GM23338 (cell line): ENCODE data around the gene ADA. TPM values are rescaled to one million over a fixed set of nuclear protein-coding genes. Genes with fewer than 3 reads are reported as not detected.

Experiments
- ATAC-seq: fragments of 200-7000 bp; cut with Tn5 transposase; 3 replicates; pipeline ENCODE4 v1.9.1; 2020
- DNase-seq: peaks from one replicate; pipeline ENCODE4 v3.0.0-alpha.2; 2015; ENCODE audit warnings: low spot score
- H2AFZ ChIP-seq: fragments of 200-600 bp; sonication (generic); 2 replicates; pipeline ENCODE4 v1.8.0; 2016; ENCODE audit warnings: antibody characterized with exemption, mild to moderate bottlenecking, moderate library complexity
- H3F3A ChIP-seq: fragments of 200-600 bp; sonication (generic); replicated peaks from 2 replicates; pipeline ENCODE4 v1.8.0; 2017; ENCODE audit warnings: antibody characterized with exemption, mixed run types, low read depth
- H3K27ac ChIP-seq: fragments of 200-600 bp; sonication (generic); 2 replicates; pipeline ENCODE4 v1.6.1; 2016; ENCODE audit warnings: low read depth
- H3K27me3 ChIP-seq: fragments of 200-600 bp; sonication (generic); 2 replicates; pipeline ENCODE4 v1.8.0; 2016; ENCODE audit warnings: mild to moderate bottlenecking, mixed run types, moderate library complexity; ENCODE audit not compliant: insufficient read depth
- H3K36me3 ChIP-seq: fragments of 200-600 bp; sonication (generic); 2 replicates; pipeline ENCODE4 v1.8.0; 2016; ENCODE audit warnings: mild to moderate bottlenecking; ENCODE audit not compliant: insufficient read depth
- H3K4me1 ChIP-seq: fragments of 200-600 bp; sonication (generic); 2 replicates; pipeline ENCODE4 v1.8.0; 2016; ENCODE audit warnings: mild to moderate bottlenecking, moderate library complexity; ENCODE audit not compliant: insufficient read depth
- H3K4me2 ChIP-seq: fragments of 200-600 bp; sonication (generic); 2 replicates; pipeline ENCODE4 v1.7.1; 2017; ENCODE audit warnings: mixed run types
- H3K4me3 ChIP-seq: fragments of 200-600 bp; sonication (generic); 2 replicates; pipeline ENCODE4 v1.6.1; 2016; ENCODE audit warnings: mixed run types
- H3K79me2 ChIP-seq: fragments of 200-600 bp; sonication (generic); replicated peaks from 2 replicates; pipeline ENCODE4 v1.8.0; 2017; ENCODE audit warnings: mild to moderate bottlenecking; ENCODE audit not compliant: insufficient read depth
- H3K9me2 ChIP-seq: fragments of 200-600 bp; sonication (generic); 2 replicates; pipeline ENCODE4 v1.8.0; 2017; ENCODE audit not compliant: insufficient read depth
- H4K20me1 ChIP-seq: fragments of 200-600 bp; sonication (generic); replicated peaks from 2 replicates; pipeline ENCODE4 v1.8.0; 2017; ENCODE audit warnings: mild to moderate bottlenecking; ENCODE audit not compliant: insufficient read depth
- H3K27ac Mint-ChIP-seq: 2 replicates; pipeline ENCODE4 v1.8.0; 2020; ENCODE audit warnings: inconsistent platforms, mild to moderate bottlenecking, moderate library complexity, mixed read lengths
- H3K27me3 Mint-ChIP-seq: 3 replicates; pipeline ENCODE4 v1.8.0; 2022; ENCODE audit warnings: low read depth, mild to moderate bottlenecking, moderate library complexity, mixed read lengths, inconsistent platforms; ENCODE audit not compliant: insufficient read depth, poor library complexity
- H3K36me3 Mint-ChIP-seq: 3 replicates; pipeline ENCODE4 v1.8.0; 2021; ENCODE audit warnings: low read depth, mild to moderate bottlenecking, inconsistent platforms, moderate library complexity, mixed read lengths
- H3K4me1 Mint-ChIP-seq: 3 replicates; pipeline ENCODE4 v1.8.0; 2020; ENCODE audit warnings: mild to moderate bottlenecking, inconsistent platforms, mixed read lengths
- H3K4me3 Mint-ChIP-seq: 3 replicates; pipeline ENCODE4 v1.8.0; 2021; ENCODE audit warnings: moderate library complexity, mild to moderate bottlenecking, inconsistent platforms, mixed read lengths
- H3K9me3 Mint-ChIP-seq: 3 replicates; pipeline ENCODE4 v1.8.0; 2020; ENCODE audit warnings: moderate library complexity, mild to moderate bottlenecking, inconsistent platforms, mixed read lengths
- CREB1 ChIP-seq: fragments of 250-450 bp; sonication (Bioruptor Pico); IDR thresholded peaks from 2 replicates; pipeline ENCODE4 v1.5.0; 2020; ENCODE audit warnings: low read depth, mild to moderate bottlenecking, moderate library complexity
- ETS1 ChIP-seq: IDR thresholded peaks from 2 replicates; pipeline ENCODE4 v1.6.1; 2016; ENCODE audit warnings: antibody characterized with exemption
- EZH2 ChIP-seq: fragments of 200-600 bp; sonication (generic); IDR thresholded peaks from one replicate; pipeline ENCODE4 v1.8.0; 2017; ENCODE audit warnings: antibody characterized with exemption, mild to moderate bottlenecking, low read depth; ENCODE audit not compliant: unreplicated experiment
- JUNB ChIP-seq: IDR thresholded peaks from one replicate; pipeline ENCODE4 v1.6.1; 2016; ENCODE audit warnings: antibody characterized with exemption; ENCODE audit not compliant: unreplicated experiment
- NANOG ChIP-seq: IDR thresholded peaks from 2 replicates; pipeline ENCODE4 v1.6.1; 2016; ENCODE audit warnings: antibody characterized with exemption, borderline replicate concordance
- ZNF114 ChIP-seq: fragments of 250-450 bp; sonication (Bioruptor Pico); IDR thresholded peaks from 2 replicates; pipeline ENCODE4 v1.5.0; 2020; ENCODE audit warnings: mild to moderate bottlenecking, moderate library complexity
- ZNF331 ChIP-seq: fragments of 250-450 bp; sonication (Bioruptor Pico); IDR thresholded peaks from 2 replicates; pipeline ENCODE4 v1.5.0; 2020; ENCODE audit warnings: low read depth, mild to moderate bottlenecking, moderate library complexity
- polyA plus RNA-seq: library from polyadenylated mRNA; unstranded; fragments of >200 nt; fragmentation: Nextera tagmentation; extraction: Ambion mirVana; gene quantifications from 2 replicates; pipeline ENCODE4 v1.2.1, GENCODE V29; 2016
- total RNA-seq: library from RNA; depleted of rRNA; stranded (reverse); fragments of >200 nt; shearing (Covaris generic); gene quantifications from 2 replicates; pipeline ENCODE4 v1.2.3, GENCODE V29; 2014
- TF ChIP-seq, protein P1 (sequence below): fragments of 250-450 bp; sonication (Bioruptor Pico); IDR thresholded peaks from 2 replicates; pipeline ENCODE4 v1.5.0; 2020; ENCODE audit warnings: mild to moderate bottlenecking, moderate library complexity

The ADA gene
- total and polyA plus RNA-seq, 2 experiments from 2014 or later, result 15.8 to 16.2 TPM

DNA sequence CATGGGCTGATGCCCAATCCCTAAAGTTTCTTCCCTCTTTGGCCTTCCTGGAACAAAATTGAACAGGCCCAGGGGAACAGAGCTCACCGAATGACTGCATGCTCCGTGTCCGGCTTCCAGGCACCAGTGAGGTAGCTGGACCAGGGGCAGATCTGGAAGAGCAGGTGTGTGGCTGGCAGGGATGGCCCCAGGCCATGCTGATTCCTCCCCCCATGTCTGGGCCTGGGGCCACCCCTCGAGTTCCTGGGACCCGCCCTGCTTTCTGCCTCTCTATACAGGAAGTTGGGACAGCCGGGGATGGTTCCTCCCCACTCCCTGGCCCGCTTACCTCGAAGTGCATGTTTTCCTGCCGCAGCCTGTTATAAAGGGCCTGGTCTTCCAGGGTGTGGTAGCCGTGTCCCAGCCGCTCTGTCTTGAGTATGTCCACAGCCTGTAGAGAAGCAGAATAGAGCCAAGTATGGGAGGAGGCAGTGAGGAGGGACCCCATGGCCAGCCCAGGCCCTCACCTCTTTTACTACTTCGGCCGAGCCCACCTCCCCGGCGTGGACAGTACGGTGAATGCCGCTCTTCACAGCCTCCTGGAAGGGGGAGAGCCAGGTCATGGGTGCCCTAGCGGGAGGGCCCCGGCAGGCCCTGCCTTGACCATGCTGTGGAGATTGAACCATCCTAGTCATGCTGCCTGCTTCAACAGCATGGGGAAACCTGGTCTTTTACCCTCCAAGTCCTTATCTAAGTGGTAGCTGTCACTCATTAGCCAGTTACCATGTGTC is 28.8 kb downstream of the ADA start (continued):
- TF ChIP-seq, protein P1, sequence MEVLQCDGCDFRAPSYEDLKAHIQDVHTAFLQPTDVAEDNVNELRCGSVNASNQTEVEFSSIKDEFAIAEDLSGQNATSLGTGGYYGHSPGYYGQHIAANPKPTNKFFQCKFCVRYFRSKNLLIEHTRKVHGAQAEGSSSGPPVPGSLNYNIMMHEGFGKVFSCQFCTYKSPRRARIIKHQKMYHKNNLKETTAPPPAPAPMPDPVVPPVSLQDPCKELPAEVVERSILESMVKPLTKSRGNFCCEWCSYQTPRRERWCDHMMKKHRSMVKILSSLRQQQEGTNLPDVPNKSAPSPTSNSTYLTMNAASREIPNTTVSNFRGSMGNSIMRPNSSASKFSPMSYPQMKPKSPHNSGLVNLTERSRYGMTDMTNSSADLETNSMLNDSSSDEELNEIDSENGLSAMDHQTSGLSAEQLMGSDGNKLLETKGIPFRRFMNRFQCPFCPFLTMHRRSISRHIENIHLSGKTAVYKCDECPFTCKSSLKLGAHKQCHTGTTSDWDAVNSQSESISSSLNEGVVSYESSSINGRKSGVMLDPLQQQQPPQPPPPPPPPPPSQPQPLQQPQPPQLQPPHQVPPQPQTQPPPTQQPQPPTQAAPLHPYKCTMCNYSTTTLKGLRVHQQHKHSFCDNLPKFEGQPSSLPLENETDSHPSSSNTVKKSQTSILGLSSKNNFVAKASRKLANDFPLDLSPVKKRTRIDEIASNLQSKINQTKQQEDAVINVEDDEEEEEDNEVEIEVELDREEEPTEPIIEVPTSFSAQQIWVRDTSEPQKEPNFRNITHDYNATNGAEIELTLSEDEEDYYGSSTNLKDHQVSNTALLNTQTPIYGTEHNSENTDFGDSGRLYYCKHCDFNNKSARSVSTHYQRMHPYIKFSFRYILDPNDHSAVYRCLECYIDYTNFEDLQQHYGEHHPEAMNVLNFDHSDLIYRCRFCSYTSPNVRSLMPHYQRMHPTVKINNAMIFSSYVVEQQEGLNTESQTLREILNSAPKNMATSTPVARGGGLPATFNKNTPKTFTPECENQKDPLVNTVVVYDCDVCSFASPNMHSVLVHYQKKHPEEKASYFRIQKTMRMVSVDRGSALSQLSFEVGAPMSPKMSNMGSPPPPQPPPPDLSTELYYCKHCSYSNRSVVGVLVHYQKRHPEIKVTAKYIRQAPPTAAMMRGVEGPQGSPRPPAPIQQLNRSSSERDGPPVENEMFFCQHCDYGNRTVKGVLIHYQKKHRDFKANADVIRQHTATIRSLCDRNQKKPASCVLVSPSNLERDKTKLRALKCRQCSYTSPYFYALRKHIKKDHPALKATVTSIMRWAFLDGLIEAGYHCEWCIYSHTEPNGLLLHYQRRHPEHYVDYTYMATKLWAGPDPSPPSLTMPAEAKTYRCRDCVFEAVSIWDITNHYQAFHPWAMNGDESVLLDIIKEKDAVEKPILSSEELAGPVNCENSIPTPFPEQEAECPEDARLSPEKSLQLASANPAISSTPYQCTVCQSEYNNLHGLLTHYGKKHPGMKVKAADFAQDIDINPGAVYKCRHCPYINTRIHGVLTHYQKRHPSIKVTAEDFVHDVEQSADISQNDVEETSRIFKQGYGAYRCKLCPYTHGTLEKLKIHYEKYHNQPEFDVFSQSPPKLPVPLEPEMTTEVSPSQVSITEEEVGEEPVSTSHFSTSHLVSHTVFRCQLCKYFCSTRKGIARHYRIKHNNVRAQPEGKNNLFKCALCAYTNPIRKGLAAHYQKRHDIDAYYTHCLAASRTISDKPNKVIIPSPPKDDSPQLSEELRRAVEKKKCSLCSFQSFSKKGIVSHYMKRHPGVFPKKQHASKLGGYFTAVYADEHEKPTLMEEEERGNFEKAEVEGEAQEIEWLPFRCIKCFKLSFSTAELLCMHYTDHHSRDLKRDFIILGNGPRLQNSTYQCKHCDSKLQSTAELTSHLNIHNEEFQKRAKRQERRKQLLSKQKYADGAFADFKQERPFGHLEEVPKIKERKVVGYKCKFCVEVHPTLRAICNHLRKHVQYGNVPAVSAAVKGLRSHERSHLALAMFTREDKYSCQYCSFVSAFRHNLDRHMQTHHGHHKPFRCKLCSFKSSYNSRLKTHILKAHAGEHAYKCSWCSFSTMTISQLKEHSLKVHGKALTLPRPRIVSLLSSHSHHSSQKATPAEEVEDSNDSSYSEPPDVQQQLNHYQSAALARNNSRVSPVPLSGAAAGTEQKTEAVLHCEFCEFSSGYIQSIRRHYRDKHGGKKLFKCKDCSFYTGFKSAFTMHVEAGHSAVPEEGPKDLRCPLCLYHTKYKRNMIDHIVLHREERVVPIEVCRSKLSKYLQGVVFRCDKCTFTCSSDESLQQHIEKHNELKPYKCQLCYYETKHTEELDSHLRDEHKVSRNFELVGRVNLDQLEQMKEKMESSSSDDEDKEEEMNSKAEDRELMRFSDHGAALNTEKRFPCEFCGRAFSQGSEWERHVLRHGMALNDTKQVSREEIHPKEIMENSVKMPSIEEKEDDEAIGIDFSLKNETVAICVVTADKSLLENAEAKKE (CRISPR knock-in tag), result no peak
- TF ChIP-seq EZH2, result no peak
- no peak for TF ChIP-seq ZNF114 (CRISPR knock-in tag)
- TF ChIP-seq ETS1, result no peak

DNA sequence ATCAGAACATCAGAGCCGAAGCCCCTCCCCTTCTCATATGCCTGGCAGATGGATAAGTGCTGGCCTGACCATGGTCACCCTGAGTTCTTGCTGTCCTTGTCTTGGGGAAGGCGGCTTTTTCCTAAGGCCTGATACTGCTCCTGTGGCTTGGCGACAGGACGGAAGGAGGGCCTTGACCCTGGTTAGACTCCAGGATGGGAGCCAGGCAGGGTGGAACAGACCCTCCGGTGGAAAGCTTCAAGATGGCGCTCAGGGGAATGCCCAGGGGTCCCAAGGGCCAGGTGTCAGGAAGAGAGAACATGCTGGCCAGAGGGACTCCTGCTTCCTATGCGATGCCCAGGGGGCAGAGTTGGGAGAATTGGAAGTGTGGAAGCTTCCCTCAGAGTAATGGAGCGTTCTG is 29.6 kb downstream of the ADA start:
- H3K4me3 Mint-ChIP-seq, result no peak overlapping the region
- H4K20me1 ChIP-seq, result peaks cover 10% of the 10 kb centered on the region; the same call in 1 of the 2 replicates
- ATAC-seq (no peak), DNase-seq (no peak)
- no peak overlapping the region for H3K4me2 ChIP-seq
- H3K9me3 Mint-ChIP-seq, result no peaks in the 10 kb centered on the region
- H3K27ac Mint-ChIP-seq, result no peak overlapping the region
- H3K27me3 ChIP-seq, result peaks cover 42% of the 10 kb centered on the region
- H2AFZ ChIP-seq, result no peak overlapping the region
- H3K4me1 Mint-ChIP-seq, result peaks cover 16% of the 10 kb centered on the region
- peaks cover 64% of the 10 kb centered on the region for H3K36me3 Mint-ChIP-seq
- no peak overlapping the region for H3K27ac ChIP-seq
- H3K9me2 ChIP-seq, result no peaks in the 10 kb centered on the region
- no peaks in the 10 kb centered on the region for H3F3A ChIP-seq
- H3K4me1 ChIP-seq, result peaks cover 8% of the 10 kb centered on the region; the same call in 1 of the 2 replicates
- peaks cover 17% of the 10 kb centered on the region for H3K27me3 Mint-ChIP-seq
- H3K79me2 ChIP-seq, result no peaks in the 10 kb centered on the region
- no peak overlapping the region for H3K4me3 ChIP-seq
- H3K36me3 ChIP-seq, result no peaks in the 10 kb centered on the region
- TF ChIP-seq CREB1 (CRISPR knock-in tag), result no peak
- TF ChIP-seq, protein P1 (CRISPR knock-in tag), result no peak
- no peak for TF ChIP-seq JUNB
- TF ChIP-seq NANOG, result no peak
- TF ChIP-seq ZNF114 (CRISPR knock-in tag), result no peak
- TF ChIP-seq ZNF331, result no peak
